ENCODE results near the gene NPB.

Gene NPB

DNA sequence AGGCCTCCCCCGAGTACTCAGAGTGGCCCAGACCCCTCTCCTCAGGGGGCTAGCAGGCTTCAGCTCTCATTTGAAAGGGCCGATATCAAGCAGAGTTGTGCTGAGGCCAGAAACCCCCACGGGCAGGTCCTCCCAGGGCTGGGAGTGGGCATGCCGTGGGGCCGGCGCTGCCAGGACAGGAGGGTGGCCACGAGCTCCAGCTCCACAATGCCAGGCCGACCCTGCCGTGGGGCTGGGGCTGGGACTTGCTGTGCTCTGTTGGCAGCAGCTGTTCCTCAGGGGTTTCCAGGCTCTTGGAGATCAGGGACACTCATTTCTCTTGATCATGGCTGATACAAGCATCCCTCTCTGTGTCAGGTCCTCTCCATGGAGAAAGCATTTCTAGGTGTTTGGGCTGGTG lies 3.2 kb upstream of the NPB start:
- DNase-seq (ENCODE audit: low read depth): no peak

DNA sequence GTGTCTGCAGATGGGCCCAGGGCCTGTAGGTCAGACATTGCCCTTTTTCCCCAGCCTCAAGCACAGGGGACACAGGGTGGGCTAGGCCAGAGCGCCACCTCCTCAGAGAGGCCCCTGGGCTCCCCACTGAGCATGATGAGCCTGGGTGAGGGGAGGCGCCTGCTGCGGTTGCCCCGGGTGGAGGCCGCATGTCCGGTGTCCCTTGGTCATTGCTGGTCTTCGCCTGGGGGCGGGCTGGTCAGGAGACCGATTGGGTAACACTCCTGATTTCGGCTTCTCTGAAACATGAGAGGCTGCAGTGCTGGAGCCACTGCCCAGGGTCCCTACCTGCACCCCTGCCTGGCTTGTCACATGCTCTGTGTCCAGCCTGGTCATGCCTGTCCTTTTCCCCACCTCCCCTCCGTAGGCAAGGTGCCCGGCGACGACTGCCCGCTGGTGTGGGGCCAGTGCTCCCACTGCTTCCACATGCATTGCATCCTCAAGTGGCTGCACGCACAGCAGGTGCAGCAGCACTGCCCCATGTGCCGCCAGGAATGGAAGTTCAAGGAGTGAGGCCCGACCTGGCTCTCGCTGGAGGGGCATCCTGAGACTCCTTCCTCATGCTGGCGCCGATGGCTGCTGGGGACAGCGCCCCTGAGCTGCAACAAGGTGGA lies 2.4 kb upstream of the NPB start:
- no peak for DNase-seq (ENCODE audit: low read depth)

DNA sequence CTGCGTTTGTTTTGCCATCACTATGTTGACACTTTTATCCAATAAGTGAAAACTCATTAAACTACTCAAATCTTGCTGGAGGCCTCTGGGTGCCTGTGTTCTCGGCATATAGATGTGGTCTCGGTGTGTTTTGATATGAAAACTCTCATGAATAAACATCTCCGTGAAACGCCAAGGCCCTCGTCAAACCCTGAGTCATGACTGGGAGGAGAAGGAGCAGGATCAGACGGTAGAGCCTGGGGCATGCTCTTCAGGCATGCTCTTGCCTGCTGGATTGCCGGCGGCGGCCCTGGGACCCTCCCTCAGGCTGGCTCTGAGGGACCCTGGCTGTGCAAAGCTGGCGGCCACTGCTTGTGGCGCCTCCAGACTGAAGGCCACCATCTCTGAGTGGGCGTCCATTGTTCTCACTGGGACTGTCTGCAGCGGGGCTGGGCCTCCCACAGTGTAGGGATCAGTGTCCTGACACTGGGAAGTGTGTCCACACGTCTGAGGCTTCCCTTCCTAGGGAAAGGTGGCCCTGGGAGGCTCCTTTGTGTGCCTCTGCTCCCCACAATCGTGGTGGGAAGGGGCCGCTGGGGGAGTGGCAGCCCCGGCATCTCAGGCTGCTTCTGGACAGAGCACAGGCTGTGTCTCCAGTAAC lies 1.7 kb upstream of the NPB start:
- no peak for DNase-seq (ENCODE audit: low read depth)

DNA sequence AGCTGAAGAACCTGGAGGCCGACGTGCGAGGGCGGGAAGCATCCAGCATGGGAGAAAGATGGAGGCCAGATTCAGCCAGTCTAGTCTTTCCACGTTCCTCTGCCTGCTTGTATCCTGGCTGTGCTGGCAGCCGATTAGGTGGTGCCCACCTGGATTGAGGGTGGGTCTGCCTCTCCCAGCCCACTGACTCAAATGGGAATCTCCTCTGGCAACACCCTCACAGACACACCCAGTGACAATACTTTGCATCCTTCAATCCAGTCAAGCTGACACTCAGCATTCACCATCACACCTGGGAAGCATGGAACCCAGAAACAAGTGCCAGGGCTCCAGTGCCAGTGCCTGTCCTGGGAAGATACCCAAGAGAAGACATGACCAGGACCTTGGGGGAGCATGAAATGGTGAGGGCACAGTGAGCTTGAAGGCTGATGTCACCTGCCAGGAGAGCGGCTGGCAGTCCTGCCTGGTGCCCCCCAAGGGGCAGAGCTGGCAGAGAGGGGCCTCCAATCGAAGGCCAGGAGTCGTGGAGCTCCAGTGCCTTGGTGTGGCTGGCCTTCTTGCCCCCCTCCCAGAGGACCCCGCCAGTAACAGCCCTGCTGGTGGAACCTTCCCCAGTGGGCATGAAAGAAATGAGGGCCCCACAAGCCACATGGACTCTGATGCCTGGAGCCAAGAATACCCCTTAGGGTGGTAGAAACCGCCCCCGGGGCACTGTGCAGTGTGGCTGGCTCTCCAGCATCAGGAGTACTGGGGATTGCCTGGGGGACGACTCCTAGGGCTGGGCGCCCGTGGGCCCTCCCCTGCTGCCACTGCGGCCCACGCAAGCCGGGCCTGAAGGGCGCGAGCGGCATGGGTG lies 643 bp upstream of the NPB start:
- no peak for DNase-seq (ENCODE audit: low read depth)

DNA sequence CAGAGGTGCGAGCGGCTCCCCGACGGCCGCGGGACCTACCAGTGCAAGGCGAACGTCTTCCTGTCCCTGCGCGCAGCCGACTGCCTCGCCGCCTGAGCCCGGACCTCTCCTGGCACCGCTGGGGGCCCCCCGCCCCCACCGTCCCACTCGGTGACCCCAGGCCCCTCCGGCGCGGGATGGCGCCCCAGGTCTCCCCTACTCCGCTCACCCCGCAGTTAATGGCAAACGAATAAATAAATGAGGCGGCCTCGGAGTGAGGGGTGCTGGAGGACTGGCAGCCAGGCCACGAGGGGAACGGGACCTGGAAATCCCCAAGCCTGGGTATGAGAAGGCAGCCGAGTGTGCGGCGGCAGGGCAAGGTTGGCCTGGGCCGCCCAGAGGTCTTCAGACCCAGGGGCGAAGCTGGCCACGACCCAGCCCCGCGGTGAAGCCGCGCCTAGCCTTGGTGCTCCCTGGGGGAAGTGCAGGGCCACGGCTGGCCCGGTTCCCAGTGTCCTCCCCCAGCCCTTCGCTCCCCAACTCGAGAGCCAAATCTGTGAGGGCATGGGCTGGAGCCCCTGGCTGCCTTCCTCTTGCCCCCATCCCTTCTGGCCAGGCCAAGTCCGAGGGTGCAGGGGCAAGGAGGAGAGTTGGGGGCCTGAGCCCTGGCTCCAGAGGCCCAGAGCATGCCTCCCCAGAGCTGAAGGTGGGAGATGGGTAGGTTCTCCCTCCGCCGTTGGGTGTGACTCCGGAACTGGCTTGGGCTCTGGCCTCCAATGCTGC lies 796 bp downstream of the NPB start:
- no peak for DNase-seq (ENCODE audit: low read depth)

DNA sequence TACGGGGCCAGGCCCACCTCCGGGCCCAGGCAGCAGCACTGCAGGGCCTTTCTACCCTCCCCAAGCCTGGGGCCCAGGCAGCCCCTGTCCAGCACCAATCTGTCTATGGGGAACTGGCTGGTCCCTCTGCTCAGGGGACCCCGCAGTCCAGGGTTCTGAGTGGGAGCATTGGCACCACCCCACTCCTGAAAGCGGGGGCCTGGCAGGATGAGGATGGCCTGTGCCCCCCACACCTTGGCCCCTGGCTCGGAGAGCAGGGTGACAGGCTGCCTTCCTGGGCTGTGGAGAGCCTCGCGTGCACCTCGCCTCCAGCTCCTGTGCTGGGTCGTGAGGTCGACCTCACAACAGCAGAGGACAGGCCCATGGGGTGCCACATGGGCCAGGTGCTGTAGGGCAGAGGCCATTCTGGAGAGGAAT lies 1.4 kb downstream of the NPB start:
- no peak for DNase-seq (ENCODE audit: low read depth)

DNA sequence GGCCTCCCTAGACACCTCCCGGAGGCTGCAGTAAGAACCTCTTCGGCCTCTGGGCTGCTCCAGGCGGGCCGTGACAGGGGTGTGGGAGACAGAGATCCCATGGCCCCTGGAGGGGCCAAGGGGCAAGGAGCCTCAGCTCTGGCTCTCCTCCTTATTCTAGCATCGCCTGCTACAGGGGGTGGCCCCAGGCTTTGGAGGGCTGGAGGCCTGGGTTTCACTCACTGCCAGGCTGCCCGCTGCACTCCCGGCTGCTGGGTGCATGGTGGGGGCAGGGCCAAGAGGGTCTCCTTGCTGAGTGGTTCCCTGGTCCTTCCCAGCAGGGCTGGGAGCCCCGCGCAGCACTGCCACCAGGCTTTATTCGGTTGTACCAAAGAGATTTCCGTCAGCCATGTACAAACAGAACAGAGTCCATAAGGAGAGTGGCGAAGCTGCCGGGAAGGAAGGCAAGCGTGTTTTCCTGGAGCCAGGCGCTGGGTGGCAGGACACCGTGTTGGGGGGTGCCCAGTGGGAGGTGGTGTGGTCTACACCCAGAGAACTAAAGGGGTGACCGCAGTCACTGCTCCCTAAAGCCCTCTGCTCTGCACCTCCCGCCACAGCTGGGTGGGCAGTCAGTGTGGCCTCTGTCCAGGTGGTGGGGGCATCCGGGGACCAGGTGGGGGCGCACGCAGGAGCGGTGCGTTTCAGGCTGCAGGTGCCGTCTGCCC lies 2.0 kb downstream of the NPB start:
- no peak for DNase-seq (ENCODE audit: low read depth)

DNA sequence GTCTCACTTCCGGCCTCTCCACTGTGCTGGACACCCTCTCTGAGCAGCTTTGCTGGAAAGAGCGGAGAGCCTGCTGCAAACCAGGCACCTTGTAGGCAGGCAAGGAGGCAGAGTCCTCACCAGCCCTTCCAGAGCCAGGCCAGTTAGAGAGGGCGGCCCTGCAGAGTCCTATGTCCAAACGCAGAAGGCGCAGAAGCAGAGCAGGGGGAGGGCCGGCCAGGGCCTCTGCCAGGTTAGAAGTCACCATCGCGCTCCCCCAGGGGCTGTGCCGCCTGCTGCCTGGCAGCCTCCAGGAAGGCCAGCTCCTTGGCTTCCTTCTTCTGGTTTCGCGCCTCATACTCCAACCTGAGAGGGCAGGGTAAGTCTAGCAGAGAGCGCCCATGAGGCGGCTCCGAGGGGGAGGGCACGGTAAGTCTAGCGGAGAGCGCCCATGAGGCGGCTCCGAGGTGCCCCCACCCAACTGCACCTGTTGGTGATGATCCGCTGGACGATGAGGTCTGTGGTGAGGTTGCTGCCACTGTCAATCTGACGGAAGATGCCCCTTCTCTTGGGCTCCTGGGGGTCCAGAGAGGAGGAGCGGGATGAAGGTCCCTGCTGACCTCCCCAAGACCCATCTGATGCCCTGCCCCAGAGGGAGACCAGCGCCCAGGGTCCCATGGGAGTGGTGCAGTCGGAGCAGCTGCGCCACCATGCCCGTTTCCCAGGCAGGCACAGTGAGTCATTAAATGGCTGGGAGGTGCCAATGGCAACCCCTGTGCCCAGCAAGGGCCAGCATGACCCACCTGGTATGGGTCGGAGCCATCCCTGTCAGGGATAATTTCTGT lies 2.8 kb downstream of the NPB start:
- DNase-seq (ENCODE audit: low read depth): no peak

DNA sequence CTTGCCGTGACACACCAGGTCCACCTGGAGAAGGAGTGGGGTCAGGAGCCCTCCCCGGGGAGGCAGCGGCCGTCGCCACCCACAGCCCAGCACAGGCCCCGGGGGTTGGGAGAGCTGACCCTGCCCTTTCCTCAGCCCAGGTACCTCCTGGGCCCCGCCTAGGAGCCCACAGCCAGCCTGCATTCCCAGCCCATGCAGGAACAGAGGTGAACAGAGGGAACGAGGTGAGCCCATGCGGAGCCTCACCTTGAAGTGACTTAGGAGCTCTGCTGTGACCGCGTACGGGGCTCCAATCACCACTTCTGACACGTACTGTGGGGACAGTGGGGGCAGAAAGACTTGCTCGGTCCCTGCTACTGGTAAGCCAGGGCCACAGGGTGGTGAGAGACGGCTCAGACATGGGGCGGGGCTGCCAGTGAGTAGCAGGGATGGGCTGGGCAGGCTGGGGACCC lies 3.4 kb downstream of the NPB start:
- DNase-seq (ENCODE audit: low read depth): no peak

DNA sequence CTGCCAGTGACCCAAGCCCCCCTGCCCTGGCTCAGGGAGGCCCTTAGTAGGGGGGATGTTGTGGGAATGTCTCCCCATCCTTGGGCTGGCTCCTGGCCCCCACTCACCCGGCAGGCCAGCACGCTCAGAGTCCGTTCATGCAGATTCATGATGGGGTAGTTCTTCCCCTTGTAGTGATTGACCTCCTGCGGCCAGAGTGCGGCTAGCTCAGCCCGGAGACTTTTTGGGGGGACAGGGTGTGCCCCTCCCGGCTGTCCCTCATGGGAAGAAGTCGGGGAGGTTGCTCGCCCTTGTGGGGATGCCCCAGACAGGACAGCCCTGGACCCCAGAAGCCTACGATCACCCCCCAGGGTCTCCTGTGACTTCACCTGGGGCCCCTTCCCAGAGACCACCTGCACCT lies 4.0 kb downstream of the NPB start:
- no peak for DNase-seq (ENCODE audit: low read depth)

DNA sequence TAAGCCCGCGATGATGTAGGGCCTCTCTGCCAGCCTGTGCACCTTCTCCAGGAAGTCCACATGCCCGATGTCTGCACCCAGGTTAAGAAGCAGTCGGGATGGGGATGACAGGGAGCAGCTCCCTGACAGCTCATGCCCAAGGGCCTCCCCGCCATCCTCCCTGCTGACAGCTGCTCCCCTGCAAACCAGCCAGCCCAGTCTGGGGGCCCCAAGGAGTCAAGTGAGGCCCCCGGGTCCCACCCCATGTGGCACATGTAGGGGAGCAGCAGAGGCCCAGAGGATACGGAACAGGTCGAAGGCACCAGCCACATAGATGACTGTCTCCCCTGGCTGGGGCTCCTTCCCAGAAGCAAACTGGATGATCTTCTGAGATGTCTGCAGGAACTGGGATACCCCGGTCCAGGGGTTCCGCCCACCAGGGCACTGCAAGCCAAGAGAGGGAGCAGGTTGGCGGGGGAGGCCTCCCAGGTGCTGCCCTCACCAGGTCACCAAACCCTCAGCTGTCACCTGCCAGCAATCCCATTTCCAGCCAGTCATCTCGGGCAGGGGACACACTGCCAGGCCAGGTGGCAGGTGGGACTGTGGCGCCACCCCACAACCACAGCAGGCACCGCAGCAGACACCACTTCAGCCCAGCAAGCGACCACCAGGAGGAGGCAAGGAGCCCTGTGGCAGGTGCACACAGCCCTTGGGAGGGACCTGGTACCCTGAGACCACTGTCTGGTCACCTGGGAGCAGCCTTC lies 4.6 kb downstream of the NPB start:
- DNase-seq (ENCODE audit: low read depth): no peak

DNA sequence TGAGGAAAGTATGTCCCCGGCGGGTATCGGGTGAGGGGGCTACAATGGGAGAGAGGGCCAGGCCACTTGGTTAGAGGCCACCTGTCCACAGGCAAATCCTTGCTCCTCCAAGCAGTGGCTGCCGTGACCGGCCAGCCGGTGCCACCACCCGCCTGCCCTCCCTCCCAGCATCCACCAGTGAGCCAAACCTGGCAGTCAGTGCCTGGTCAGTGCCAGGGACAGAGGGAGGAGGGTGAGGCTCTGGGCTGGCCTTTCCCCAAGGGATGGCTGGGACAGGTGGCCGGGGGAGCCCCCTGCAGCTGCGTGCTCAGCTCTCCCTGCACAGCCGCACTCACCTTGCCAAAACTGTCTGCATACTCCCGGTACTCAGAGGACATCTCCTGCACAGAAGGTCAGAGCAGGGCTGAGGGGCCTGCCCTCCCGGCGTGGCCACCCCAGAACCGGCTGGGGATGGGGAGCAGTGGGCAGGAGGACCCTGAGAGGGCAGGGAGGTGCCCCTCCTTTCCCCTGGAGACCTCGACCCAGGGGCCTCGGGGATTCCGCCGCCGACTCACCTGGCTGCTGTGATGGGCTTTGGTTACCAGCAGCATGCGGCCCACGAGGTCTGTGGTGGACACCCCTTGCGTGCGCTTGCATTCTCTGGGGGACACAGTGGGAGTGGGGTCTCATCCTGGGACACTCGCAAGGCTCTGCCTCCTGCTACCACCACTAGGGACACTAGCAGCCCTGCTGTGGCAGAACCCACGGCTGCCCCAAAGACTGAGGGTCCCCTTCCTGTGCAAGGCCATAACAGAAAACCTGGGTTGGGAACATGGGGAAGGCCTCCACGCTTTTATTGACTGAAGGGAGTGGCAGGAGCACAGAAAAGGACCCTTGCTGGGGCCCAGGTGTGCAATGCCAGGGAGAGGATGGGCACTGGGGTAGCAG lies 5.4 kb downstream of the NPB start:
- DNase-seq (ENCODE audit: low read depth): no peak

DNA sequence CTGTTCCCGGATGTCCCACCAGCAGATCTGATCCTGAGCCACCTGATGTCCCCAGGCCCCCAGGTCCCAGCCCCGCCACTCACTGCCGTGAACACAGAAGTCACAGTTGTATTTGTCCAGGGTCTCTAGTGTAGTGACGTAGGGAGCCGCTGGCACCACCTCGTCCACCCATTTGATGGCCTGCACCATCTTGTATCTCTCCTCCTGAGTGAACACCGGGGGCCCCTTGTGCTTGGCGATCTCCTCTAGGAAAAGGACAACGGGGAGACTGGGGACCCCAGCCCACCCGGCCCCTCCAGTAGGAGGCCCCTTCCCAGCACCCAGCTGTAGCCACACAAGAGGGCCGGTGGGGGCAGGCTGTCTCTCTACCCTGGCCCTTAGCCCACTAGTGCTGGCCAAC lies 6.8 kb downstream of the NPB start:
- DNase-seq (ENCODE audit: low read depth): no peak

DNA sequence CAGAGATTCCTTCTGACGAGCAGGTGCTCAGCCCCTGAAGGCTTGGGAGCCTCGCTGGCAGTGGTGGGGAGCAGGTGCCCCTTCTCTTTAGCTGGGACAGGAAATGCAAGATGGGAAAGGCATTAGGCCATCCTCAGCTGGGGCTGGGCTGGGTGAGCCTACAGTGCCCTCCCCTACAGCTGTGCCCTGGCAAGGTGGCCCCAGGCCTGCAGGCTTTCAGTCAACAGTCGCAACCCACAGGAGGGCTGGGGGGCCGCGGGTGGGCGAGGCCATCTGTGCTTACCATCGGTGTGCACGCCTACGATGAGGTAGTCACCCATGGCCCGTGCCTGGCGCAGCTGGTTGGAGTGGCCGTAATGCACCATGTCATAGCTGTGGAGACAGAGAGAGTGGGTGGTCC lies 7.2 kb downstream of the NPB start:
- no peak for DNase-seq (ENCODE audit: low read depth)

DNA sequence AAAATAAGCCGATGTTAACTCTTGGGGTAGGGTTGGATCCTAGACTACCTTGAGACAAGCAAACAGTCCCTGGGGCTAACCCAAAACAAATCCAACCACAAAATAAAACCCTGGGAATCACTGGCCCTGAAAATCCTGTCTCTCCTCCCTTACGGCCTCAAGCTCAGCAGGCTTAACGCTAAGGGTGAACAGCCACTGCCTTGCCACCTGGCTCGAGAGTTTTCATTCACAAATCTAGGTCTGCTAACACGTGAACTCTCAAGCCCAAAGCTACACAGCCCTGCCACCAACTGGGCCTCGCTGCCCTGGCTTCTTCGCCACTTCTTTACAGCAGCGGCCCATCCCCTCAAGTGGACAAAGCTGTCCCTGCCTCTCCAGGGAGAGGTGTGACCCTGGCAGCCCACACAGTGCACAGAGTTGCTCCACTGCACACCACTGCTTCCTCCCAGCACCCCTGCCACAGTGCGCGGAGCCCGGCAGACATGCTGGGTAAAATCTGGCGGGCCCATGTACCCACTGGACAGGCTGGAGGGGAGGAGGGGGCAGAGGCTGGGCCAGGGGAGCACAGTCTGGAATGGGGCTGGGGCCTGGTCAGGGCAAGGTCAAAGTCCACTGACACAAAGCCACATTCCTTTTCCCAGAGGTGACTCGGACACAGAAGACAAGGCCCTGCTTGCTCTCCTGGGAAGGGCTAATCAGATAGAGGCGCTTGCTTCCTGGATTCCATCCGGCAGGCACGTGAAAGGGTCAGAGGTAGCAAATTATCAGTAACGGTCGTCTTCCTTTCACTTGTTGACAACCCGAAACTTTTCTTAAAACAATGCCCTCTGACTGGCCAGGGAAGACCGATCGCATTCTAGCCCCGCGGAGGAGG lies 8.2 kb downstream of the NPB start:
- no peak for DNase-seq (ENCODE audit: low read depth)

DNA sequence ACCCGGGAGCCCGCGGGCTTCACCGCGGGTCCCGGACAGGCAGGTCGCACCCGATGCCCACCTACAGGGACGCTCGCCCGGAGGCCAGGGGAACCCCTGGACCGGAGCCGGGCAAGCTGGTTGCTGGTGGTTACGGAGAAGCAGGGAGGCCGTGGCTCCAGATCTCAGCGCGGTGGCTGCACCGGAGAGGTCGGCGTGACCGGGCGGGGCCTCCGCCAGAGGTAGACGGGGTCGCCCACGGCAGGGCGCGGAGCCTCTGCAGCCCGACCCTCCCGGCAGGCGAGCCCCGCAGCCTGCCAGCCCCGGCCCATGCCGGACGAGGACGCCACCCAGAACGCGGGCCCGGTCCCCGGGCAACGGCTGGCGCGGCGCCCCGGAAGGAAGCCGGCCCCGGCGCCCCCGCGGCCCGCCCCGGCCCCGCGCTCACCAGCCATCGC lies 8.8 kb downstream of the NPB start:
- DNase-seq (ENCODE audit: low read depth): no peak

DNA sequence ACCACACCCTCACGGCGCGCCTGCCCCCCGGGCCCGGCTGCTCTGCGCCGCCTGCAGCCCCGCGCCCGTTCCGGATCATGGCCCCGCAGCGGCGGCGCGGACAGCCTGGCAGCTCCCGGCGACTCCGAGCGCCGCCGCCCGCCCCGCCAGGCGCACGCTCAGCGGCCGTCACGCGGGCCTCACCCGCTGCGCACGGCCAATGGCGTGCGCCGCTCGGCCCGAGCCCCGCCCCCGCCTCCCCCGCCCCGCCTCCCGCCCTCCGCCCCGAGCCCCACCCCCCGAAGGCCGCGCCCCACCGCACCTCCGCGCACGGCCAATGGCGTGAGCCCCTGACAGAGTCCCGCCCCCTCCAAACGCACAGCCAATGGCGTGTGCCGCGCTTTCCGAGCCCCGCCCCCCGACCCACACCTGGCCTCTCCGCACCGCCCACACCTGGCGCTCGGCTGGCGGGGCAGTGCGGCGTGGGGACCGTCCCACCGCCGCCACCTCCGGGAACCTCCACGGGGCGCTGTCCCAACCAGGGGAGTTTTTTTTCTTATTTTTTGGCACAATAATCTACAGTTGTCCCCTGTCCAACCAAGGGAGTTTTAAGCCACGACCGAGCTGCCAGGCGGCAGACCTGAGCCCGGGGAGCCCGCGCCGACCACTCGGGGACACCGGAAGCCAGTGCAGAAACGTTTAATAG lies 9.4 kb downstream of the NPB start, which contains the start of gene PCYT2:
TSS of gene PCYT2 (minus strand) at position 123 of the 685 bp plus-strand sequence. CDS start at position 79, 44 bp downstream.
- peak; percentile 85 for DNase-seq (ENCODE audit: low read depth)
